Right ventricle myocardium superior (tissue), 1 donor: ENCODE measurements around the gene XPO1. TPM values are rescaled to one million over a fixed set of nuclear protein-coding genes. Genes with fewer than 3 reads are reported as not detected.
"Not testable (repeated sequence)": the region's sequence is repeated elsewhere in the genome, so short reads cannot be mapped to it uniquely, and the experiment has no call there.

ENCODE experiments used
- ATAC-seq: fragments of 200-7000 bp; cut with Tn5 transposase; one replicate; pipeline ENCODE4 v1.9.1; 2020; ENCODE audit warnings: mild to moderate bottlenecking; ENCODE audit not compliant: poor library complexity
- DNase-seq: peaks from one replicate; pipeline ENCODE4 v3.0.0-alpha.2; 2020
- intact Hi-C: fragments of 100-400 bp; cut with DNase I; formaldehyde crosslinking; loops from one replicate; pipeline ENCODE4 v1.11.2; 2022
- total RNA-seq: library from RNA; stranded (reverse); fragmentation: NEBNext Ultra II Directional; extraction: Animal tissue kit (Norgen Biotek cat#: 25700); gene quantifications from one replicate; pipeline ENCODE4 v1.2.1, GENCODE V29; 2021
- donor health status: DM: no; HTN: yes; CAD: no; lungs with severe emphysema.

The XPO1 gene
- total RNA-seq, 1 donor from 2014 or later, result 57.2 TPM

GRCh38 chr2:61536572-61537276, 1.4 kb downstream of the XPO1 start:
- intact Hi-C loops, result loop anchor here (10.0 kb wide), 1 partner anchor 158 kb away; no protein-coding TSS in a partner anchor
- DNase-seq (peak; percentile 91), ATAC-seq (peak; percentile 66)

DNA sequence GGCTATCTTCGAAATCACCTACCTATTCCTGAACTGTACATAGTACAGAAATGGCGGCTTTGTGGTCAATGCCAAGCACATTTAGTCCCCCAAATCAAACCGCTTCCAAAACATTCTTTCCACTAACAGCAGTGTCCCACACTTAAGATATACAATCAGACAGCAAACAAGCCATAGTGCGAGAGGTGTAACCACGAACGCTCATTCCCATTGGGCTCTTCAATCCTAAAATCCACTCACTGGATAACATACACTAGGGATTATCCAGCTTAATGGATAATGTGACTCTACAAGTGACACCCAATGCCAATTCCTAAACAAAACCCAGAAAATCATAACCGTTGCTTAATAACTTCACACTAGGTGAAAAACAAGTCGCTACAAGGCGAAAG, 2.0 kb downstream of the XPO1 start:
- no peak for DNase-seq
- intact Hi-C loops, result loop anchor here (10.0 kb wide), 1 partner anchor 159 kb away; no protein-coding TSS in a partner anchor
- no peak for ATAC-seq

GRCh38 chr2:61535449-61535848, 2.7 kb downstream of the XPO1 start:
- intact Hi-C loops, result loop anchor here (10.0 kb wide), 1 partner anchor 159 kb away; no protein-coding TSS in a partner anchor
- no peak for DNase-seq
- ATAC-seq, result no peak

DNA sequence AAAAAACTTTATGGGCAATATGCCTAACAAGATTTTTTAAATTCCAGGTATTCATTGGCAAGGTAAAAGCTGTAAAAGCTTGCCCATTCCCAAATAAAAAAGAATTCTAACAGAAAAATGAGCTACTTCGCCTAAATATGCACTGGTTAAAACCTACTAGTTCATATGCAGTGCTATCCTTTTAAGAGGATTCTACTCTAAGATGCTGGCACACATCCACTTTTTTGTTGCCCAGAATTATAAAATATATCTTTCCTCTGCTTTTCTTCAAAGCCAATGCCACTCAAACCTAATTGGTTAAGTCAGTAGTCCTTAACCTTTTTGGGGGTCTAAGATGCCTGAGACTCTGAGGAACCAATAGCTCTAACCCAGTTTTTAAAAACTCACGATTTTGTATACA, 3.2 kb downstream of the XPO1 start:
- intact Hi-C loops, result loop anchor here (10.0 kb wide), 1 partner anchor 160 kb away; no protein-coding TSS in a partner anchor
- DNase-seq (no peak), ATAC-seq (no peak)

- intact Hi-C loops, result loop anchor here (10.0 kb wide), 1 partner anchor 164 kb away; no protein-coding TSS in a partner anchor
- ATAC-seq, result no peak
- no peak for DNase-seq
Observed at GRCh38 chr2:61530749-61531148, 7.4 kb downstream of the XPO1 start.

DNA sequence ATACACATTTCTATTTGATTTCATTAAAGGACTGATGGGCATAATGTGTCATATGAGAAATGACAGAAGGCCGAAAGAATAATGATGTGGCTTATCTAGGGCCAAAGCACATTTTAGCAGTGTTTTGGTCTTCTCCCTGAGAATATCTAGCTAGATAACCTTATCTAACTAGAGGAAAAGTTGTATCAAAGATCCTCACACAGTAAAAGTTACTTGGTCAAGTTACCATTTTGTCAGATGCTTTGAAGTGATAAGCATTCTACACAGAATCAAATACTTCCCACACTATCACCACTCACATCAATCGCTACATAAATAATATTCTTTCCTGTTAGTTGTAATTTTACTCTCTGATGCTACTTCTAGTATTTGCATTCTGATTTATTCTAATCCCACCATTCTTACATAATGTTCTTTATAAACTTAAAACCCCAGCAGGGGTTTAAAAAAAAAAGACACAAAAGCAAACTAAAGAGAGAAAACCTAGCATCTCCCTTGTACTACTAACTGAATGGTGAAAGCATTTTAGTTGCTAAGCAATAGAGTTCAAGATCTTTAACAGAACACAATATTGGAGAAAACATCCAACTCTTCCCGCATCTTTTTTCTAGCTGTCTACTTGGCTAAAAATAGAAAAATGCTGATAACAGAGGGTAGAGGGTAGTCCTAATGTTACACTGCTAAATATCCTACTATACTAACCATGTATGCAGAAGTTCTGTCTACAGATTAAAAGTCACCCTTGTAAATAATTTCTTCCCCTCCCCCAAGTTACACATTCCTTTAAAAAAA, 8.0 kb downstream of the XPO1 start:
- intact Hi-C loops, result loop anchor here (10.0 kb wide), 1 partner anchor 165 kb away; no protein-coding TSS in a partner anchor
- ATAC-seq (peak; percentile 54), DNase-seq (no peak)

- intact Hi-C loops, result no loop called here
- DNase-seq (no peak), ATAC-seq (no peak)
Observed at GRCh38 chr2:61520261-61520660, 17.9 kb downstream of the XPO1 start.

- DNase-seq (no peak), ATAC-seq (no peak)
- intact Hi-C loops, result no loop called here
Observed at GRCh38 chr2:61512768-61513398, 25.3 kb downstream of the XPO1 start.

- intact Hi-C loops, result no loop called here
- ATAC-seq (no peak), DNase-seq (no peak)
Observed at GRCh38 chr2:61510674-61511671, 27.2 kb downstream of the XPO1 start.

DNA sequence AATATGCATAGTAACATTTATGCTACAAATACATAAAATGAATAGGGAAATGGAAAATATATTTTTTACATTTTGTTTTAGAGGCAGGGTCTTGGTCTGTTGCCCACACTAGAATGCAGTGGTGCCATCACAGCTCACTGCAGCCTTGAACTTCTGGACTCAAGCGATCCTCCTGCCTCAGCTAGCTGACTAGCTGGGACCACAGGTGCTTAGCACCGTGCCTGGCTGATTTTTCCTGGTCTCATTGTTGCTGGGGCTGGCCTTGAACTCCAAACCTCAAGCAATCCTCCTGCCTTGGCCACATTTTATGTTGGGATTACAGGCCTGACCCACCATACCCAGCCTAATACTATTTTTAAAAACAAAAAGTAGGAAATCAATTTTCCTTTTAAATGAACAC, 33.2 kb downstream of the XPO1 start:
- DNase-seq (no peak), ATAC-seq (no peak)
- intact Hi-C loops, result no loop called here

- no peak for ATAC-seq
- intact Hi-C loops, result loop anchor here (10.0 kb wide), 1 partner anchor 376 kb away; no protein-coding TSS in a partner anchor
- DNase-seq, result no peak
Observed at GRCh38 chr2:61499060-61499459, 39.1 kb downstream of the XPO1 start.

- intact Hi-C loops, result loop anchor here (10.0 kb wide), 1 partner anchor 381 kb away; no protein-coding TSS in a partner anchor
- DNase-seq (no peak), ATAC-seq (no peak)
Observed at GRCh38 chr2:61493523-61493942, 44.6 kb downstream of the XPO1 start.

DNA sequence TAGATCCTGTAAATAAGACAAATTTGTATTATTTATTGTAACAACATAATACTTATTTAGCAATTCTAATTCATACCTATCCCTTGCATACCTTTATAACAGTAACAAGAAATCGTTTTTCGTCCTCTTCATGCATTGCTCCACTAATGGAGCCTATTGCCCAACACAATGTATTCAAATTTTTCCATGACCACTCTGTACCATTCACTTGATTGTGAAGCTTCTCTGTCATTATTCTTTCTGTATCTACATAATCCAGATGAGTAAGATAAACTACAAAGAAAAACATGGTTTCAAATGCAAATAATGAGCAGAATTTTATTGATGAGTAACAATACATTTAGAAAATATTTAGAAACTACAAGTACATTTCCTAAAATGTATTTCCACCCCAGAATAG, 45.7 kb downstream of the XPO1 start:
- intact Hi-C loops, result loop anchor here (10.0 kb wide), 1 partner anchor 382 kb away; no protein-coding TSS in a partner anchor
- ATAC-seq (no peak), DNase-seq (no peak)

GRCh38 chr2:61485281-61485680, 52.9 kb downstream of the XPO1 start:
- intact Hi-C loops, result no loop called here
- DNase-seq, result no peak
- no peak for ATAC-seq

GRCh38 chr2:61478086-61478485, 60.1 kb downstream of the XPO1 start:
- DNase-seq (no peak), ATAC-seq (no peak)
- intact Hi-C loops, result no loop called here

- DNase-seq, ATAC-seq, intact Hi-C loops: not testable (repeated sequence)
Observed at GRCh38 chr2:61476929-61477589, 61.1 kb downstream of the XPO1 start.
